Epithelial cell of esophagus (primary cell): Measurements from ENCODE around the gene CHD9.
A peak's percentile ranks its signal among the peaks of the same experiment; 100 is the strongest.

ENCODE experiments used
- DNase-seq: peaks from one replicate; pipeline ENCODE4 v3.0.0; 2010; ENCODE audit warnings: low read depth
- H3K4me3 ChIP-seq: 2 replicates; pipeline ENCODE4 v1.5.1; 2011; ENCODE audit warnings: mild to moderate bottlenecking, low read length, control low read depth
- CTCF ChIP-seq: IDR thresholded peaks from 2 replicates; pipeline ENCODE4 v1.5.1; 2011; ENCODE audit warnings: low read depth, mild to moderate bottlenecking, low read length, control low read depth, inconsistent platforms; ENCODE audit not compliant: insufficient read depth; ENCODE audit errors: missing control alignments

CHD9 gene

GRCh38 chr16:53054670-53055485, at the start of gene CHD9:
Gene CHD9, plus strand, starts transcription at chr16:53054991. Its CDS starts 101,099 bp downstream, at chr16:53156090.
- peak; percentile 83 for DNase-seq
- peak; percentile 70 for TF ChIP-seq CTCF
- peak within 1 kb of the TSS; percentile 83 for H3K4me3 ChIP-seq

- H3K4me3 ChIP-seq, result no peak overlapping the region
- DNase-seq, result no peak
- no peak for TF ChIP-seq CTCF
Observed at GRCh38 chr16:53007095-53007494, 47.7 kb upstream of the CHD9 start.

GRCh38 chr16:53014287-53014686, 40.5 kb upstream of the CHD9 start:
- TF ChIP-seq CTCF, result no peak
- no peak for DNase-seq

GRCh38 chr16:53018834-53019416, 35.9 kb upstream of the CHD9 start:
- no peak for TF ChIP-seq CTCF
- DNase-seq, result no peak
- H3K4me3 ChIP-seq, result no peak overlapping the region

More at GRCh38 chr16:53014287-53014686, 40.5 kb upstream of the CHD9 start:
- no peak overlapping the region for H3K4me3 ChIP-seq

GRCh38 chr16:53022374-53022773, 32.4 kb upstream of the CHD9 start:
- peak; percentile 61 for TF ChIP-seq CTCF
- DNase-seq, result peak; percentile 61
- no peak overlapping the region for H3K4me3 ChIP-seq

GRCh38 chr16:53024045-53024444, 30.7 kb upstream of the CHD9 start:
- no peak for TF ChIP-seq CTCF
- no peak overlapping the region for H3K4me3 ChIP-seq
- peak; percentile 38 for DNase-seq
